K562 (cell line): Measurements from ENCODE around the gene VWF.

Source experiments
- CHD1 ChIP-seq: fragments of 200-600 bp; sonication (generic); IDR thresholded peaks from one replicate; pipeline ENCODE4 v1.6.1; 2012; ENCODE audit warnings: mild to moderate bottlenecking, moderate library complexity, low read length, inconsistent platforms
- FOSL1 ChIP-seq: fragments of 200-800 bp; sonication (Bioruptor generic); conservative IDR thresholded peaks from 2 replicates; pipeline ENCODE4 v1.6.1; 2016; ENCODE audit warnings: missing genetic modification characterization, missing compliant biosample characterization
- FOXA1 ChIP-seq: fragments of 450-650 bp; IDR thresholded peaks from 2 replicates; pipeline ENCODE4 v1.6.1; 2016; ENCODE audit warnings: mild to moderate bottlenecking, borderline replicate concordance
- HDAC6 ChIP-seq: IDR thresholded peaks from 2 replicates; pipeline ENCODE4 v1.6.1; 2012; ENCODE audit warnings: low read depth, mild to moderate bottlenecking, control low read depth, inconsistent platforms, low read length, moderate library complexity
- MYBL2 ChIP-seq, 2 experiments: fragments of 450-650 bp in 1 of 2; sonication (generic) in 1 of 2; formaldehyde crosslinking in 1 of 2; IDR thresholded peaks; 2 replicates each; pipeline versions ENCODE4 v1.6.1 to v1.8.1; 2017 to 2022; ENCODE audit warnings: borderline replicate concordance in 1 of 2, inconsistent platforms in 1 of 2, low read depth in 1 of 2, mild to moderate bottlenecking in 1 of 2, missing genetic modification reagents in 1 of 2, moderate library complexity in 1 of 2
- SRF ChIP-seq, 2 experiments: fragments of 250-450, 450-650 bp in 1 of 2; sonication (Bioruptor Pico) in 1 of 2; sonication (generic) in 1 of 2; formaldehyde crosslinking; IDR thresholded peaks; 2 replicates each; pipeline versions ENCODE4 v1.5.0 to v1.5.1; 2020 to 2022; ENCODE audit warnings: mild to moderate bottlenecking in 1 of 2, missing genetic modification reagents in 1 of 2
- ZNF146 ChIP-seq: IDR thresholded peaks from one replicate; pipeline ENCODE4 v1.6.1; 2018; ENCODE audit warnings: missing compliant biosample characterization; ENCODE audit not compliant: unreplicated experiment
- ZNF274 ChIP-seq: IDR thresholded peaks from 2 replicates; pipeline ENCODE4 v1.6.1; 2011; ENCODE audit warnings: low read depth, mild to moderate bottlenecking, low read length, moderate library complexity, borderline replicate concordance
- TF ChIP-seq, protein P1 (sequence below), 3 experiments: IDR thresholded peaks in 2 of 3; conservative IDR thresholded peaks in 1 of 3; 2 replicates each; pipeline ENCODE4 v1.5.1; 2011 to 2012; ENCODE audit warnings: low read length in 3 of 3, mild to moderate bottlenecking in 3 of 3, control low read depth in 2 of 3, improper control_type of control experiment in 1 of 3, inconsistent platforms in 1 of 3, low read depth in 1 of 3, mixed read lengths in 1 of 3, moderate library complexity in 1 of 3; ENCODE audit not compliant: insufficient read depth in 2 of 3

DNA sequence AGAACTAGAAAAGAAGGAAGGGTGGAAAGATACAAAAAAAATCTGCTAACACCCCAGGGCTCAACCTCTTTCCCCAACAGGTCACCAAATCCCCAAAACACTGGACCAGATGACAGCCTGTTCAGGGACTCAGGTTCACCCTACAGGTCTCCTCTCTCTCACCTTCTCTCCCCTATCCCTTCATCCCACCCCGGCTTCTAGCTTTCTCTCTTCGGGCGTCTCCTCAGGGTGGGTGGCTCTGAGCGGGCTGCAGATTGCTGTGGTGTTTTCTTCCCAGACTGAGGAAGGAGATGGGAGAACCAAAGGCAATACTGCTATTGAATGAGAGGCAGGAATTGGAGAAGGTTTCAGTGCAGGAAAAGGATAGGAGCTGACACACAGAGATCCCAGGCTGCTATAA, 218.7 kb downstream of the VWF start:
- TF ChIP-seq HDAC6 (no peak), CHD1 (no peak), SRF (CRISPR knock-in tag; IDR thresholded peaks at IDR 0.05) (no peak), MYBL2 (IDR thresholded peaks at IDR 0.05; ENCODE audit: low read depth) (no peak), MYBL2 (CRISPR knock-in tag; IDR thresholded peaks at IDR 0.05; ENCODE audit: borderline replicate concordance) (no peak), ZNF274 (no peak), FOXA1 (no peak), ZNF146 (CRISPR knock-in tag) (no peak), FOSL1 (no peak)
- TF ChIP-seq, protein P1, sequence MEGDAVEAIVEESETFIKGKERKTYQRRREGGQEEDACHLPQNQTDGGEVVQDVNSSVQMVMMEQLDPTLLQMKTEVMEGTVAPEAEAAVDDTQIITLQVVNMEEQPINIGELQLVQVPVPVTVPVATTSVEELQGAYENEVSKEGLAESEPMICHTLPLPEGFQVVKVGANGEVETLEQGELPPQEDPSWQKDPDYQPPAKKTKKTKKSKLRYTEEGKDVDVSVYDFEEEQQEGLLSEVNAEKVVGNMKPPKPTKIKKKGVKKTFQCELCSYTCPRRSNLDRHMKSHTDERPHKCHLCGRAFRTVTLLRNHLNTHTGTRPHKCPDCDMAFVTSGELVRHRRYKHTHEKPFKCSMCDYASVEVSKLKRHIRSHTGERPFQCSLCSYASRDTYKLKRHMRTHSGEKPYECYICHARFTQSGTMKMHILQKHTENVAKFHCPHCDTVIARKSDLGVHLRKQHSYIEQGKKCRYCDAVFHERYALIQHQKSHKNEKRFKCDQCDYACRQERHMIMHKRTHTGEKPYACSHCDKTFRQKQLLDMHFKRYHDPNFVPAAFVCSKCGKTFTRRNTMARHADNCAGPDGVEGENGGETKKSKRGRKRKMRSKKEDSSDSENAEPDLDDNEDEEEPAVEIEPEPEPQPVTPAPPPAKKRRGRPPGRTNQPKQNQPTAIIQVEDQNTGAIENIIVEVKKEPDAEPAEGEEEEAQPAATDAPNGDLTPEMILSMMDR (IDR thresholded peaks at IDR 0.05 in 2 of 3, conservative IDR thresholded peaks at IDR 0.05 in 1 of 3; ENCODE audit: insufficient read depth in 2 of 3, low read depth in 1 of 3, low read length in 3 of 3), result no peak
